Skeletal muscle tissue (tissue), 5 donors: Measurements from ENCODE around the gene ST14. TPM values are rescaled to one million over a fixed set of nuclear protein-coding genes. Genes with fewer than 3 reads are reported as not detected.
"Not testable (repeated sequence)": the region's sequence is repeated elsewhere in the genome, so short reads cannot be mapped to it uniquely, and the experiment has no call there.

Experiments
- H3K27ac ChIP-seq: one replicate; pipeline ENCODE4 v1.7.0; 2013; ENCODE audit warnings: mild to moderate bottlenecking, low read depth, low read length, inconsistent platforms
- H3K27me3 ChIP-seq, 3 donors: one replicate each; pipeline ENCODE4 v1.7.0; 2013; ENCODE audit warnings: low read length in 3 of 3; ENCODE audit not compliant: control insufficient read depth in 3 of 3, insufficient read depth in 3 of 3
- H3K36me3 ChIP-seq, 3 donors: one replicate each; pipeline ENCODE4 v1.7.0; 2013; ENCODE audit warnings: low read length in 3 of 3; ENCODE audit not compliant: control insufficient read depth in 3 of 3, insufficient read depth in 3 of 3
- H3K4me1 ChIP-seq, 3 donors: one replicate each; pipeline ENCODE4 v1.7.0; 2013; ENCODE audit warnings: low read length in 3 of 3, mild to moderate bottlenecking in 3 of 3; ENCODE audit not compliant: control insufficient read depth in 3 of 3, insufficient read depth in 3 of 3
- H3K4me3 ChIP-seq, 3 donors: one replicate each; pipeline ENCODE4 v1.7.0; 2013; ENCODE audit warnings: low read length in 3 of 3
- H3K9ac ChIP-seq, 3 donors: one replicate each; pipeline ENCODE4 v1.7.0; 2013; ENCODE audit warnings: low read length in 3 of 3, mild to moderate bottlenecking in 3 of 3, moderate library complexity in 2 of 3, low read depth in 1 of 3
- H3K9me3 ChIP-seq, 3 donors: one replicate each; pipeline ENCODE4 v1.7.0; 2013; ENCODE audit warnings: low read length in 3 of 3; ENCODE audit not compliant: control insufficient read depth in 3 of 3
- small RNA-seq: library from RNA; depleted of rRNA; stranded (forward); fragments of <200 nt; gene quantifications from one replicate; pipeline ENCODE3, GENCODE V24; 2014
- total RNA-seq: library from RNA; depleted of rRNA; stranded (reverse); fragments of >200 nt; gene quantifications from one replicate; pipeline ENCODE4 v1.2.3, GENCODE V29; 2014
- donor health status: Osteomylitis.

ST14 gene
- total RNA-seq, 1 donor from 2014 or later = 0.52 TPM

GRCh38 chr11:130251763-130252162 lies 92.2 kb downstream of the ST14 start:
- not testable (repeated sequence) for H3K4me1 ChIP-seq, H3K36me3 ChIP-seq, H3K27ac ChIP-seq, H3K27me3 ChIP-seq, H3K9ac ChIP-seq, H3K4me3 ChIP-seq, H3K9me3 ChIP-seq

Small RNAs within 50 kb of the gene (small RNA-seq; reads per million reads assigned to genes)
- gene RF00015 = not detected

Other genes starting within 250 kb of the ST14 start
- gene PRDM10, start 156.9 kb upstream of the ST14 start, total RNA-seq = 4.2 TPM
- 106 TPM for gene APLP2, start 89.9 kb upstream of the ST14 start, total RNA-seq
- gene ZBTB44, start 155.1 kb downstream of the ST14 start, total RNA-seq = 111 TPM